A549 (cell line): ENCODE data around the gene WNT3A. TPM values are rescaled to one million over a fixed set of nuclear protein-coding genes. Genes with fewer than 3 reads are reported as not detected.
A peak's percentile ranks its signal among the peaks of the same experiment; 100 is the strongest.

Experiments used
- ATAC-seq, 2 experiments: fragments of 200-7000 bp in 1 of 2; fragments of >200 bp in 1 of 2; cut with Nextera tagmentation in 1 of 2; cut with Tn5 transposase in 1 of 2; 3 replicates each; pipeline versions ENCODE4 v1.8.0 to v1.9.1; 2018 to 2020; ENCODE audit warnings: mild to moderate bottlenecking in 1 of 2, moderate library complexity in 1 of 2
- CTCF ChIA-PET: fragments of 300-600 bp; sonication (Branson Sonifier 250); formaldehyde crosslinking; extraction: SDS; loops from one replicate; lab custom pipeline; 2021; ENCODE audit warnings: antibody characterized with exemption, inconsistent platforms; lab: Yijun Ruan, JAX
- POLR2A ChIA-PET: fragments of 350-600 bp; formaldehyde crosslinking; extraction: SDS; loops from one replicate; lab custom pipeline; 2021; ENCODE audit warnings: antibody characterized with exemption, inconsistent platforms; lab: Yijun Ruan, JAX
- DNase-seq, 2 experiments: peaks; one replicate each; pipeline versions ENCODE4 v3.0.0 to v3.0.0-alpha.2; 2011 to 2016; ENCODE audit warnings: low read depth in 1 of 2, low spot score in 1 of 2
- FAIRE-seq: peaks from 2 replicates; lab custom pipeline; 2011; peaks lifted over from hg19 to GRCh38; lab: Jason Lieb, UNC
- H3K27ac ChIP-seq, 2 experiments: fragments of >200 bp; sonication (Bioruptor Twin); formaldehyde crosslinking; 3 replicates each; pipeline ENCODE4 v1.5.1; 2016 to 2017
- H3K4me1 ChIP-seq: fragments of >200 bp; sonication (Bioruptor Twin); formaldehyde crosslinking; 3 replicates; pipeline ENCODE4 v1.6.1; 2016
- H3K4me2 ChIP-seq: fragments of >200 bp; sonication (Bioruptor Twin); formaldehyde crosslinking; 3 replicates; pipeline ENCODE4 v1.6.1; 2016
- H3K4me3 ChIP-seq: fragments of >200 bp; sonication (Bioruptor Twin); formaldehyde crosslinking; 3 replicates; pipeline ENCODE4 v1.5.1; 2016
- H3K9me3 ChIP-seq: fragments of >200 bp; sonication (Bioruptor Twin); formaldehyde crosslinking; 3 replicates; pipeline ENCODE4 v1.6.1; 2016
- BCL3 ChIP-seq: fragments of >200 bp; sonication (Bioruptor Twin); formaldehyde crosslinking; IDR thresholded peaks from 3 replicates; pipeline ENCODE4 v1.6.1; 2016
- CTCF ChIP-seq: fragments of >200 bp; sonication (Bioruptor Twin); formaldehyde crosslinking; IDR thresholded peaks from 3 replicates; pipeline ENCODE4 v1.5.1; 2016
- EHMT2 ChIP-seq: fragments of 200-600 bp; sonication (generic); IDR thresholded peaks from 2 replicates; pipeline ENCODE4 v1.6.1; 2016; ENCODE audit warnings: antibody characterized with exemption, low read depth, mild to moderate bottlenecking, moderate library complexity
- EP300 ChIP-seq, 2 experiments: fragments of >200 bp; sonication (Bioruptor Twin); formaldehyde crosslinking; IDR thresholded peaks; 2 replicates in 1 of 2; 3 replicates in 1 of 2; pipeline ENCODE4 v1.6.1; 2016 to 2017
- FOSL2 ChIP-seq, 2 experiments: fragments of 450-650 bp in 1 of 2; fragments of >200 bp in 1 of 2; sonication (Bioruptor Twin) in 1 of 2; formaldehyde crosslinking; IDR thresholded peaks; 2 replicates each; pipeline versions ENCODE4 v1.5.0 to v1.6.1; 2016 to 2020; ENCODE audit warnings: mild to moderate bottlenecking in 1 of 2, moderate library complexity in 1 of 2
- HOXB13 ChIP-seq: fragments of 250-450 bp; sonication (Bioruptor Pico); IDR thresholded peaks from 2 replicates; pipeline ENCODE4 v1.5.0; 2020; ENCODE audit warnings: low read depth, mild to moderate bottlenecking, moderate library complexity
- JUN ChIP-seq, 2 experiments: fragments of >200 bp; sonication (Bioruptor Twin); formaldehyde crosslinking; IDR thresholded peaks; 2 replicates in 1 of 2; 3 replicates in 1 of 2; pipeline ENCODE4 v1.6.1; 2016 to 2017
- KDM5A ChIP-seq: fragments of 200-600 bp; sonication (generic); IDR thresholded peaks from 2 replicates; pipeline ENCODE4 v1.6.1; 2016; ENCODE audit warnings: antibody characterized with exemption, mild to moderate bottlenecking
- MAFK ChIP-seq: fragments of 450-650 bp; IDR thresholded peaks from 2 replicates; pipeline ENCODE4 v1.6.1; 2014; ENCODE audit not compliant: partially characterized antibody
- MAZ ChIP-seq: fragments of 150-350 bp; IDR thresholded peaks from 2 replicates; pipeline ENCODE4 v1.6.1; 2014; ENCODE audit warnings: antibody characterized with exemption, low read depth, low read length, borderline replicate concordance
- NR3C1 ChIP-seq: fragments of >200 bp; sonication (Bioruptor Twin); formaldehyde crosslinking; IDR thresholded peaks from 3 replicates; pipeline ENCODE4 v1.6.1; 2017
- PHF8 ChIP-seq: fragments of 200-600 bp; sonication (generic); IDR thresholded peaks from 2 replicates; pipeline ENCODE4 v1.6.1; 2016; ENCODE audit warnings: low read depth, mild to moderate bottlenecking, antibody characterized with exemption, moderate library complexity, borderline replicate concordance
- POLR2AphosphoS2 ChIP-seq: conservative IDR thresholded peaks from 2 replicates; pipeline ENCODE4 v1.6.1; 2012; ENCODE audit warnings: low read length, improper control_type of control experiment, inconsistent platforms
- RFX5 ChIP-seq: fragments of 450-650 bp; IDR thresholded peaks from 2 replicates; pipeline ENCODE4 v1.7.1; 2014; ENCODE audit warnings: antibody characterized with exemption, mild to moderate bottlenecking, moderate library complexity
- SMC3 ChIP-seq: fragments of >200 bp; sonication (Bioruptor Twin); formaldehyde crosslinking; IDR thresholded peaks from 3 replicates; pipeline ENCODE4 v1.6.1; 2018; ENCODE audit warnings: inconsistent platforms
- SREBF2 ChIP-seq: fragments of 450-650 bp; IDR thresholded peaks from 2 replicates; pipeline ENCODE4 v1.6.1; 2014; ENCODE audit warnings: mild to moderate bottlenecking, moderate library complexity
- TP53 ChIP-seq: fragments of 250-450 bp; sonication (Bioruptor Pico); IDR thresholded peaks from 2 replicates; pipeline ENCODE4 v1.5.0; 2021; ENCODE audit warnings: mild to moderate bottlenecking, moderate library complexity
- USF2 ChIP-seq: fragments of 450-650 bp; IDR thresholded peaks from 2 replicates; pipeline ENCODE4 v1.6.1; 2014; ENCODE audit warnings: antibody characterized with exemption
- ZFP36 ChIP-seq: fragments of 450-650 bp; IDR thresholded peaks from 2 replicates; pipeline ENCODE4 v1.6.1; 2014; ENCODE audit warnings: borderline replicate concordance; ENCODE audit not compliant: partially characterized antibody
- ZNF302 ChIP-seq: fragments of 250-450 bp; sonication (Bioruptor Pico); IDR thresholded peaks from 2 replicates; pipeline ENCODE4 v1.9.0; 2021; ENCODE audit warnings: inconsistent platforms, mild to moderate bottlenecking, moderate library complexity
- WGBS: methylation state at CpG from one replicate; pipeline ENCODE4 v1.1.6; 2017; ENCODE audit errors: missing lambda C conversion rate; 5-methylcytosine and 5-hydroxymethylcytosine counted together
- polyA plus RNA-seq, 4 experiments: library from polyadenylated mRNA; depleted of rRNA in 3 of 4; stranded (reverse); fragments of >200 nt; fragmentation: RNase III in 1 of 4; extraction: RNeasy Plus Mini Kit Qiagen cat#74134 plus additional on column Dnase treatment in 1 of 4; gene quantifications; 2 replicates in 3 of 4; 3 replicates in 1 of 4; pipeline ENCODE4 v1.2.3, GENCODE V29; 2011 to 2017

WNT3A gene
- polyA plus RNA-seq, 2 of the 4 experiments (the other 2 are of a cell fraction): not detected

- CTCF ChIA-PET: interaction anchor here (0.9 to 2.4 kb wide), 4 partner anchors 20 to 99 kb away, joined by 3 to 9 read pairs (median 4); no protein-coding TSS in a partner anchor
- no peak for TF ChIP-seq SREBF2
- TF ChIP-seq USF2: no peak
- no peak for TF ChIP-seq MAZ
- TF ChIP-seq, all 56 proteins: peak for 0
- ATAC-seq: no peak
- Histone ChIP-seq H3K4me1 (peaks cover 6% of the 10 kb centered on the region; the same call in 1 of the 3 replicates), H3K4me3 (no peak overlapping the region), H3K27ac (no peak overlapping the region), H3K9me3 (peaks cover 20% of the 10 kb centered on the region), H3K4me2 (no peak overlapping the region)
- FAIRE-seq: no peak
- 93% methylated on average over 28 of the region's 28 CpGs for WGBS
- no peak for DNase-seq
- POLR2A ChIA-PET: interaction anchor here (1.0 to 1.2 kb wide), 2 partner anchors 8 to 16 kb away, joined by 3 to 6 read pairs; partner anchors contain the start of gene ARF1
Measured at GRCh38 chr1:228098323-228098931, 91.6 kb downstream of the WNT3A start.

- Histone ChIP-seq H3K4me2 (no peak overlapping the region), H3K4me1 (peaks cover 10% of the 10 kb centered on the region; the same call in 2 of the 3 replicates), H3K27ac (no peak overlapping the region), H3K4me3 (no peak overlapping the region), H3K9me3 (peaks cover 12% of the 10 kb centered on the region; the same call in 2 of the 3 replicates)
- TF ChIP-seq KDM5A: no peak
- no peak for TF ChIP-seq ZNF302 (CRISPR knock-in tag)
- no peak for TF ChIP-seq SREBF2
- TF ChIP-seq NR3C1: no peak
- no peak; the same call in 1 of the 2 replicates for TF ChIP-seq POLR2AphosphoS2
- no peak for TF ChIP-seq BCL3
- TF ChIP-seq ZFP36: no peak
- TF ChIP-seq HOXB13 (CRISPR knock-in tag): no peak
- TF ChIP-seq EHMT2: no peak
- no peak for TF ChIP-seq PHF8
- TF ChIP-seq JUN (IDR thresholded peaks at IDR 0.05): no peak
- no peak for TF ChIP-seq CTCF
- DNase-seq: no peak
- no peak for ATAC-seq
- WGBS: 68% methylated on average over 3 of the region's 4 CpGs
- ChIA-PET CTCF (interaction anchor here (0.6 to 2.4 kb wide), 5 partner anchors 15 to 337 kb away, joined by 3 to 9 read pairs (median 5); no protein-coding TSS in a partner anchor), POLR2A (interaction anchor here (1.2 kb wide), 1 partner anchor 17 kb away, joined by 6 read pairs; the partner anchor contains the start of gene ARF1)
- no peak for FAIRE-seq
Measured at GRCh38 chr1:228099331-228099732, 92.5 kb downstream of the WNT3A start.

- Histone ChIP-seq H3K4me2 (peak overlapping the region; percentile 84), H3K27ac (no peak overlapping the region; a peak in 1 of 6 replicates), H3K9me3 (no peaks in the 10 kb centered on the region), H3K4me3 (no peak overlapping the region), H3K4me1 (peaks cover 10% of the 10 kb centered on the region; the same call in 2 of the 3 replicates)
- CTCF ChIA-PET: interaction anchor here (0.9 to 1.4 kb wide), 7 partner anchors 9 to 101 kb away, joined by 3 to 6 read pairs (median 4); no protein-coding TSS in a partner anchor
- no peak for ATAC-seq
- FAIRE-seq: no peak
- 82% methylated on average over 10 of the region's 12 CpGs for WGBS
- POLR2A ChIA-PET: interaction anchor here (1.3 kb wide), 1 partner anchor 64 kb away, joined by 9 read pairs; the partner anchor contains the start of gene IBA57
- no peak for DNase-seq
- no peak for TF ChIP-seq TP53 (CRISPR knock-in tag)
- no peak for TF ChIP-seq RFX5
- no peak for TF ChIP-seq SMC3
- no peak for TF ChIP-seq EP300 (IDR thresholded peaks at IDR 0.05)
- no peak for TF ChIP-seq FOSL2 (IDR thresholded peaks at IDR 0.05)
- no peak for TF ChIP-seq FOSL2 (CRISPR knock-in tag; IDR thresholded peaks at IDR 0.05)
- TF ChIP-seq BCL3: no peak
- TF ChIP-seq MAFK: no peak
- no peak for TF ChIP-seq KDM5A
Measured at GRCh38 chr1:228100822-228101613, 94.2 kb downstream of the WNT3A start.
